Measurements from ENCODE around the gene MIA2.
A peak's percentile ranks its signal among the peaks of the same experiment; 100 is the strongest.
"Not testable (repeated sequence)": the region's sequence is repeated elsewhere in the genome, so short reads cannot be mapped to it uniquely, and the experiment has no call there.

Gene MIA2

DNA sequence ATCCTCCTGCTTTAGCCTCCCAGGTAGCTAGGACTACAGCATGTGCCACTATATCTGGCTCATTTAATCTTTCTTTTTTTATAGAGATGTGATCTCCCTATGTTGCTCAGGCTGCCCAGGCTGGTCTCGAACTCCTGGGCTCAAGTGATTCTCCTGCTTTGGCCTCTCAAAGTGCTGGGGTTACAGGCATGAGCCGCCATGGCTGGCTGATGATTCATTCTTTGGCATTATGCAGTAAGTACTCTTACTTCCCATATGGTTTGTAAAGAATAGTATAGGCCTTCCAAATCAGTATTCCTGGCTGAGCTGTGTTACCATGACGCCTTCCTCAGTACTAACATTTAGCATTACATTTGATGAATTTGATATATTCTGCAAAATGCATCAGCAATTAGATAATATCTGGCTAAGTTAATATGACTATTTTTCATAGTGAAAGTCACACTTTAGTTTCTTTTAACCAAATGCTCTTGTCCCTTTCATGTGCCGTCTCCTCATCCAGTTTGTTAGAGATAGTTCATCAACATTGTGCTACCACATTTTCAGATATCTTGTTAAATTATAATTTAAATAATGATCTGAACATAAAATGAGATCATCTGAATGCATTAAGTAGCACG, 3.2 kb upstream of the MIA2 start:
- DNase-seq, result no peak

DNA sequence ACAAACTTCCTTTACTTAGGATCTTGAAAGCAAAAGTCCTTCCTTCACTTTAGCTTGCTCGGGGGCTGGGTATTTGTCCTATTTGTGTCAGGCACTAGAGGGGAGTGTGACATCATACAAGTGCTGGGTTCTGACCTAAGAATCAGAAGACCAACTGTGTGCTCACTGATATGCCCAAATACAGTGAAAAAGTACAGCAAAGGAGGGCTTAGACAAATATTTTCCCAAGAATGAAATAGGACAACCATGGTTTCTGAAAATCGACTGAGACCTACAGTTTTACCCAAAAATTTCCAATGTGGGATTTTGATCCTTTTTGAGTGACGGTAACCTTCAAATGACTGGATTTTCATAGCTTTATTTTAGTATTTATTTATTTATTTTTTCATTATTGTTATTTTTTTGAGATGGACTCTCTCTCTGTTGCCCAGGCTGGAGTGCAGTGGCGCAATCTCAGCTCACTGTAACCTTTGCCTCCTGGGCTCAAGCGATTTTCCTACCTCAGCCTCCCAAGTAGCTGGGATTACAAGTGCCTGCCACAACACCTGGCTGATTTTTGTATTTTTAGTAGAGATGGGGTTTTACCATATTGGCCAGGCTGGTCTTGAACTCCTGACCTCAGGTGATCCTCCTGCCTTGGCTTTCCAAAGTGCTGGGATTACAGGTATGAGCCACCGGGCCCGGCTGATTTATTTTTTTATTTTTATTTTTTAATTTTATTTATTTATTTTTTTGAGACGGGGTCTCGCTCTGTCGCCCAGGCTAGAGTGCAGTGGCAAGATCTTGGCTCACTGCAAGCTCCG, 1.8 kb upstream of the MIA2 start:
- not testable (repeated sequence) for DNase-seq

DNA sequence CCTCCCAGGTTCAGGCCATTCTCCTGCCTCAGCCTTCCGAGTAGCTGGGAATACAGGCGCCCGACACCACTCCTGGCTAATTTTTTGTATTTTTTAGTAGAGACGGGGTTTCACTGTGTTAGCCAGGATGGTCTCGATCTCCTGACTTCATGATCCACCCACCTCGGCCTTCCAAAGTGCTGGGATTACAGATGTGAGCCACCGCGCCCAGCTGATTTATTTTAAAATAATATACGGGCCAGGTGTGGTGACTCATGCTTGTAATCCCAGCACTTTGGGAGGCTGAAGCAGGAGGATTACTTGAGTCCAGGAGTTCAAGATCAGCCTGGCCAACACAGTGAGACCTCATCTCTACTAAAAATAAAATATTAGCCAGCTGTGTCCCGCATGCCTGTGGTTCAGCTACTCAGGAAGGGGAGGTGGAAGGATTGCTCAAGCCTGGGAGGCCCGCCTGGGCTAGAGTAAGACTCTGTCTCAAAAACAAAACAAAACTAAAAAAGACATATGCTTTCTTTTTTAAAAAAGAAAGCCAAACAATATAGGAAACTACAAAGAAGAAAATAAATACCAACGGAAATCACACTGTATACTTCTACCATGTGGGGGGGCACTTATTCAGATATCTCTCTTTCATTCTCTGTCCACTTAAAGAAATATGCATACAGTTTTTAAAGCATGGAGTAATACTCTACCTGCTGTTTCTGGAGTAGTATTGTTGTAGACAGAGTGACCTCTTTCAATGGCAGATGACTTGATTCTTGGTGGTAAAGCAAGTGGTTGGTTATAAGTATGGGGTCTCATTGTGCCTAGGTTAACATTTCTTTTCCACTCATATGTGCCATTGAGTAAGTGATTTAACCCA, 930 bp upstream of the MIA2 start:
- DNase-seq, result no peak

DNA sequence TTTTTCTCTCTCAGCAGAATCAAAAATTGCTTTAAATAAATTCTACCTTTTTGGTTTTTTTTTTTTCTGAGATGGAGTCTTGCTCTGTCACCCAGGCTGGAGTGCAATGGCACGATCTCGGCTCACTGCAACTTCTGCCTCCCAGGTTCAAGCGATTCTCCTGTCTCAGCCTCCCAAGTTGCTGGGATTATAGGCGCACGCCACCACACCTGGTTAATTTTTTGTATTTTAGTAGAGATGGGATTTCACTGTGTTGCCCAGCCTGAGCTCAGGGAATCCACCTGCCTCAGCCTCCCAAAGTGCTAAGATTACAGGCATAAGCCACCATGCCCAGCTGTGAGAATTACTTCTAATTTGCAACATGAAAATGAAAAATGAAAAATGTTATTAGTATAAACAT, 1.3 kb downstream of the MIA2 start:
- DNase-seq, result not testable (repeated sequence)

DNA sequence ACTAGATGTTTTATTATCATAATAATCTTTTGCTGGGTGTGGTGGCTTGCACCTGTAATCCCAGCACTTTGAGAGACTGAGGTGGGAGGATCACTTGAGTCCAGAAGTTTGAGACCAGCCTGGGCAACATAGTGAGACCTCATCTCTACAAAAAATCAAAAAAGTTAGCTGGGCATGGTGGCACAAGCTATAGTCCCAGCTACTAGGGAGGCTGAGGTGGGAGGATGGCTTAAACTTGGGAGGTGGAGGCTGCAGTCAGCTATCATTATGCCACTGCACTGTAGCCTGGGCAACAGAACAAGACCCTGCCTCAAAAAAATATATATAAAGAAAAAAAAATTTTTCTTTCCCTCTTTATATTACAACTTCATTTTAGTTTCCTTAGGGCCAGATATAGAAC, 1.8 kb downstream of the MIA2 start:
- not testable (repeated sequence) for DNase-seq

DNA sequence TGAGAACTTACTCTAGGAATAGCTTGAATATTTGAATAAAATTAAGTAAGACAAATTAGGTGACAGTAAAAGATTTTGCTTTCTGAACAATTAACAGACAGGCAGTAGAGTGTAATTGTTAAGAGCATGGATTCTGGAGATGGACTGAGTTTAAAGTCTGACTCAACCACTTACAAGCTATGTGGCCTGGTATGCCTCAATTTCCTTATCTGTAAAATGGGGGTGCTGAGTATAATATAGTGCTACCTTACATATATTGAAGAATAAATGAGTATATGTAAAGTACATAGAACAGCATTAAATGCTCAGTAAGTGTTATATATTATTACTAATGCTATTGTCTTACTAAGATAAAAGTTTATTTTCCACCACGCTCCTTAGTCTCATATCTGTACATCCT, 7.1 kb downstream of the MIA2 start:
- DNase-seq, result no peak

DNA sequence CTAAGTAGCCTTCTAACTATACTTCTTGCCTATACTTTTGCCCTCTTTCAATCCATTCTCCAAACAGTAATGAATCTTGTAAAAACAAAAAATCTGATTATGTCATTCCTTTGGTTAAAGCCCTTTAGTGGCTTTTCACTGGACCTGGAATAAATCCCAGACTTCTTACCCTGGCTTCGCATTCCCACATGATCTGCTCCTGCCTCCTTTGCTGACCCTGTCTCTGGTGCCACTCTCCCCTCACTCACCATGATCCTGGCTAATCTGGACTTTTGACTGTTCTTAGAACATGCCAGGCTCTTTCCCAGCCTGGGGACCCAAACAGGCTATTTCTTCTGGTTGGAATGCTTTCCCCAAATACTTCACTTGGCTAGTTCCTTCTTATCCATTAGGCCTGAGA, 7.9 kb downstream of the MIA2 start:
- no peak for DNase-seq

DNA sequence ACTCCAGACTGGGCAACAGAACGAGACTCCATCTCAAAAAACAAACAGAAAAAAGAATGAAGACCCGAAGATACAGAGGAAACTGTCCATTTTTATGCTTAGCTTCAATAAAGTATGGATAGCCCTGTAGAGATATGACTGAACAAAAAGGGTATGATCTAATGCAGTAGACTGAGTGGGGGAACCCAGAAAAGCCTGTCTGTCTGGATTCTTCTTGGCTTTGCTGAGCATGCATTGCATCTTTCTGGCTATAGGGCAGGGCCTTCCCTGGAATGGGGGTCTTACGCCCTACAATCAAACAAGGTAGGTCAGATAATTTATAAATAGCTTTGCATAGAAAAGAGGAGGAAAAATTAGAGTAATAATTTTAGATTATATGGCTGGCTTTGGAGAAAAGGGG, 10.1 kb downstream of the MIA2 start:
- DNase-seq, result no peak

DNA sequence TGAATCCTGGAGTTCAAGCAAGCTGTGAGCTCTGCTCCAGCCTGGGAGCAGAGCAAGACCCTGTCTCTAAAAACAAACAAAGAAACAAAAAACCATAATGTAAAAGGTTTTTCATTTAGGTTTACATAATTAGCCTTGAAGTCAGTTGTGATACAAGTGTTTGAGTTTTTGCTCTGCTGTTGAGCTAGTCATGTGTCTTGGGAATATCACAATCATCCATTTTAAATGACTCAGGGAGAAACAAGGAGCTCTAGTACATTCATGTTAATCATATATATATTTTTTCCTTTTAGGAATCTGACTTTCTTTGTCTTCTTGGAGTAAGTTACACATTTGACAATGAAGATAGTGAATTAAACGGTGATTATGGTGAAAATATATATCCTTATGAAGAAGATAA, 12.9 kb downstream of the MIA2 start:
- DNase-seq, result no peak

DNA sequence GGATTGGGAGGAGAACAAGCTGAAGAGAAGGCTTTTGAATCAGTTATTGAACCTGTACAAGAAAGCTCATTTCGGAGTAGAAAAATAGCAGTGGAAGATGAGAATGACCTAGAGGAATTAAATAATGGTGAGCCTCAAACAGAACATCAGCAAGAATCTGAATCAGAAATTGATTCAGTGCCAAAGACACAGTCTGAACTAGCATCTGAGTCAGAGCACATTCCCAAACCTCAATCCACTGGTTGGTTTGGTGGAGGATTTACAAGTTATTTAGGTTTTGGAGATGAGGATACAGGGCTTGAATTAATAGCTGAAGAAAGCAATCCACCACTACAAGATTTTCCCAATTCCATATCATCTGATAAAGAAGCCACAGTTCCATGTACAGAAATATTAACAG, 13.5 kb downstream of the MIA2 start:
- no peak for DNase-seq

DNA sequence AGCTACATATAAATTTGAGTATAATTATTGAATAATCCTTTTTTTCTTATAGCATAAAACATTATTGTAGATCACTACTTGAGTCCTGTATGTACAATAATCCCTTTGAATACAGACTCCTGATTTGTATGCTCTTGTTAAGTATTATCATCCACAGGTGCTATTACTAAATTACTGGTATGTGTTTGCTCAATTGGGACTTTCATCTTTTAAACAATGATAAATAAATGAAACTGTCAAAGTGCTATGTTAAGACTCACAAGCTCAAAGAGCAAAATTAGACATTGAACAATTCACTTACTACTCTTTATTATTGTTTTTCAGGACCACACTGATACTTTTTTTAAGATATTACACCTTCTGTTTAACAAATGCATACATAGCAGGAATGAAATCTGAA, 17.8 kb downstream of the MIA2 start:
- DNase-seq, result no peak

DNA sequence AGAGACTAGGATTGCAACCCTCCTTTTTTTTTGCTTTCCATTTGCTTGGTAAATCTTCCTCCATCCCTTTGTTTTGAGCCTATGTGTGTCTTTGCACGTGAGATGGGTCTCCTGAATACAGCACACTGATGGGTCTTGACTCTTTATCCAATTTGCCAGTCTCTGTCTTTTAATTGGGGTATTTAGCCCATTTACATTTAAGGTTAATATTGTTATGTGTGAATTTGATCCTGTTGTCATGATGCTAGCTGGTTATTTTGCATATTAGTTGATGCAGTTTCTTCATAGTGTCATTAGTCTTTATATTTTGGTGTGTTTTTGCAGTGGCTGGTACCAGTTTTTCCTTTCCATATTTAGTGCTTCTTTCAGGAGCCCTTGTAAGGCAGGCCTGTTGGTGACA, 23.7 kb downstream of the MIA2 start:
- DNase-seq, result not testable (repeated sequence)

DNA sequence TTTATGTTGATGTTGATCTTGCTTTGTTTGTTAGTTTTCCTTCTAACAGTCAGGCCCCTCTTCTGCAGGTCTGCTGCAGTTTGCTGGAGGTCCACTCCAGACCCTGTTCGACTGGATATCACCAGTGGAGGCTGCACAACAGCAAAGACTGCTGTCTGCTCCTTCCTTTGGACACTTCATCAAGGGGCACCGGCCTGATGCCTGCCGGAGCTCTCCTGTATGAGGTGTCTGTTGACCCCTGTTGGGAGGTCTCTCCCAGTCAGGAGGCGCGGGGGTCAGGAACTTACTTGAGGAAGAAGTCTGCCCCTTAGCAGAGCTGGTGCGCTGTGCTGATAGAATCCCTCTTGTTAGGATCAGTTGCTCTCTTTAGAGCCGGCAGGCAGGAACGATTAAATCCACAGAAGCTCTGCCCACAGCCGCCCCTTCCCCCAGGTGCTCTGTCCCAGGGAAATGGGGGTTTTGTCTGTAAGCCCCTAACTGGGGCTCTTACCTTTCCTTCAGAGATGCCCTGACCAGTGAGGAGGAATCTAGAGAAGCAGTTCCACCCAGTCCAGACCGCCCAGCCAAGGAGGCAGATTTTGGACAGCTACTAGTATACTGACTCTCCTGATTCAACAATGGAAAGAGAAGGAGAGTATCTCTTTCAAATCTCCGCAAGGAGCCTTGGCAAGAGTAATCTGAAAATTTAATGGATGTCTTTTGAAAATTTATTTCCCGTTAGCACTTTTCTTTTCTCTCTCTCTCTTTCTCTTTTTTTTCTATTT, 25.2 kb downstream of the MIA2 start:
- no peak for DNase-seq

DNA sequence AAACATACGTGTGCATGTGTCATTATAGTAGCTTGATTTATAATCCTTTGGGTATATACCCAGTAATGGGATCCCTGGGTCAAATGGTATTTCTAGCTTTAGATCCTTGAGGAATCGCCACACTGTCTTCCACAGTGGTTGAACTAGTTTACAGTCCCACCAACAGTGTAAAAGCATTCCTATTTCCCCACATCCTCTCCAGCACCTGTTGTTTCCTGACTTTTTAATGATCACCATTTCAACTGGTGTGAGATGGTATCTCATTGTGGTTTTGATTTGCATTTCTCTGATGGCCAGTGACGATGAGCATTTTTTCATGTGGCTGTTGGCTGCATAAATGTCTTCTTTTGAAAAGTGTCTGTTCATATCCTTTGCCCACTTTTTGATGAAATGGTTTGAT, 26.4 kb downstream of the MIA2 start:
- DNase-seq, result not testable (repeated sequence)

DNA sequence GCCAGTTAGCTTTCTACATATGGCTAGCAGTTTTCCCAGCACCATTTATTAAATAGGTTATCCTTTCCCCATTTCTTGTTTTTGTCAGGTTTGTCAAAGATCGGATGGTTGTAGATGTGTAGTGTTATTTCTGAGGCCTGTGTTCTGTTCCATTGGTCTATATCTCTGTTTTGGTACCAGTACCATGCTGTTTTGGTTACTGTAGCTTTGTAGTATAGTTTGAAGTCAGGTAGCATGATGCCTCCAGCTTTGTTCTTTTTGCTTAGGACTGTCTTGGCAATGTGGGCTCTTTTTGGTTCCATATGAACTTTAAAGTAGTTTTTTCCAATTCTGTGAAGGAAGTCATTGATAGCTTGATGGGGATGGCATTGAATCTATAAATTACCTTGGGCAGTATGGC, 28.5 kb downstream of the MIA2 start:
- DNase-seq, result not testable (repeated sequence)

DNA sequence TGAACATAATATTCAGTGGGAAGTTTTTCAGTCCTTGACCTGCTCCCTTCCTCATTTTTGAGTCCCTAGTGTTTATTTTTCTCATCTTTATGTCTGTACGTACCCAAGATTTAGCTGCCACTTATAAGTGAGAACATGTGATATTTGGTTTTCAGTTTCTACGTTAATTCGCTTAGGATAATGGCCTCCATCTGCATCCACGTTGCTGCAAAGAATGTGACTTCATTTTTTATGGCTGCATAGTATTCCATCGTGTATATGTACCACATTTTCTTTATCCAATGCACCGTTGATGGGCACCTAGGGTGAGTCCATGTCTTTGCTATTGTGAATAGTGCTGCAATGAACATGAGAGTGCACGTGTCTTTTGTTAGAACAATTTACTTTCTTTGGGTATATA, 30.3 kb downstream of the MIA2 start:
- no peak for DNase-seq

DNA sequence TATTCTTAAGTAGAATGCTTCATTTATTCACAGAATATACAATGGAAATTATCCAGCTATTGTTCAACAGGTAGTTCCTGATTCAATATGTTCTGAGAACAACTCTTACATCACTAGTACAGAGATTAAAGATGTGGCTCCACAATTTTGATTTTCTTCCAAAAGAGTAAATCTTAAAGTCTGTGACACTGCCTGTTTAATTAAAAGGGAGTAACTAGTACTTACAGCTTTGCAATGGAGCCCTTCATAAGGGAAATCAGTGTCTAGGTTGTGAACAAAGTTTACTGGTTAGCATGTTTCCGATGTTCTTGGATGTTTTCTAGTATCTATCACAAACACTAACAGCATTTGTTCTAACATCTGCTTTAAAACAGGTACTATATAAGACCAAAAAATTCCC, 30.8 kb downstream of the MIA2 start:
- no peak for DNase-seq

DNA sequence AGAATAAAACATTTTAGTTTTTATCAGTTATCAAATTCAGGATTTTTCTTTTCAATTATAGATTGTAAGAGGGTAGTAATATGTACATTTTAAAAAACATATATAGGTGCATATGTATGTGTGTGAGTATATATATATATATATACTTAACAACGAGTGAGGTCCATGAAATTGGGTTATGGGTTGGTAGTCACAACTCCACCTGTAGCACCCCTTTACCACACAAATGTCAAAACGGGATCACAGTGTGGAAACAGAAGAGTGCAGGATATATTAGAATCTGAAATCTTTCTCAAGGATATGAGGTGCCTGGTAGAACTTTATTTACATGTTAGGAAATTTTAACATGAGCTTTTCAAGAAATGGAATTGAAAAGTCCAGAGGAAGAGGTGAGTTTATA, 31.3 kb downstream of the MIA2 start:
- no peak for DNase-seq

DNA sequence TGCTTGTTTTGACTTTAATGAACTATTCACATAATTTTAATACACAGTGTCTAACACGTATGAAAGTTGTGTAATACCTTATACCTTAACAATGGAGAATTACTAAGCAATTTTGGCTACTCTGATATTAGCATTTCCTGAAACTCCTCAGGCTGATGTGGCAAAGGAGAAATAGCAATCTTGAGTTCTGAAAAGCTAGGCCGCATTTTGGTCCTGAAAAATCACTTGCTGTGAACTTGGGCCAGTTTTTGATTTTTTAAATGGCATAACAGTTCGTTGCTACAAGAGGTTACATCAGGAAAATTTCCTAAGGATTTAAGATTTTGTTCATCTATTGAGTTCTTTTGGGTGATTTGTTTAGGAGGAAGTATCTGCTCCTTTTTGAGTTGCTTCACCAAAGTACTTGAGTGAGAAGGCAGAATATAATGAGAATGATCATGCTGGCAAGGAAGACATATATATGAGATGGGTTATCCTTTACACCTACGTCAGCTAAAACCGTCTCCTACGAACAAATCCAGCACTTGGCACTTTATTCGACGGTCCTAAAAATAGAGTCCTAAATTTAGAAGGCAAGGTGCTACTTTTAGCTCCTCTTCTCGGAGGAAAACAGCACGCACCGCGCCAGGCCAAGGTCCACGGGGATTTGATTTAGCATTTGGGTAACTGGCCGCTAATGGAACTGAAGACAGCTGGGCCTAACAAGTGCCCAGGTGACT, 32.2 kb downstream of the MIA2 start:
- DNase-seq, result no peak

DNA sequence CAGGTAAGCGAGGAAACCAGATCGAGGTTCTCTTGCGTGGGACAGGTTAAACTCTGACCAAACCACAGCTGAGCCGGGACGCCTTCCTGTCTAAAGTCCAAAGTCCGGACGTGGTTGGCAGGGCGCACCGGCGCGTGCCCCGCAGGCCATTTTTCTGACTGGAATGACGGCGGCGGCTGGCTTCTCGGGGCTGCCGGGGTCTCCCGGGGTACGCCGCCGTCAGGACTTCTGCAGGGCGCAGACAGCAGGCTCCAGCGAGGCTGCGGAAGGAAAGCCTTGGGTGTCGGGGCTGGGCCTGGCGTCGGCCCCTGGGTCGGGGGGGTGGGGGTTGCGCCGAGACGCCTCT, 32.8 kb downstream of the MIA2 start:
- DNase-seq, result no peak

DNA sequence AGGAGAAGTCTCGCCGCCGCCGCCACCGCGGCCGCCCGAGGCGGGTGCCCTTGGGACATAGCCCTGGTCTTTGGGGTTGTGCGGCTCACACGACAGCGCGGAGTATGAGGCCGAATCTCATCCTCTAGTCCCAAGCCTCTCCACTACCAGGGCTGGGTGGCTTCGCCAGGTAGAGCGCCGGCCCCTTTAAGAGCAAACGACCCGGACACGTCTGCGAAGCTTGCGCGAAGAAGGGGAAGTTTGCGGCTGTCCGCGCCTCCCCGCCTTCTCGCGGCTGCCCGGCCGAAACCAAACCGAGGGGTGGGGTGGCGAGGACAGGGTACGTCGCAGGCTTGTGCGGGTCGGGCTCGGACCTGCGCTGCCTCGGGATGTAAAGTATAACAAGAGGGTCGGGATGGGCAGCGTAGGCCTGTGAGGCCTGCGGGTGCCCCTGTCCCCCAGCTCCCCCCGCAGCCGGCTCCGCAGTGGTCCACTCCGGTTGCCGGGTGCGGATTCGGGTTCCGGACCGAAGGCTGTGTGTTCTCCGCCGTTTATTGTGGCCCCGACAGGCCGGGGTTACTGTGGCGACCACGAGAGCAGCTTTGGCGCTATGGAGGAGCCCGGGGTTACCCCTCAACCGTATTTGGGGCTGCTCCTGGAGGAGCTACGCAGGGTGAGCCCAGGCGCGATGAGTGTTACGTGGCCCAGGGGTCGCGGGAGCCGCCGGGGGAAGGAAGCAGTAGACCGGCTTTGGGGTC, 33.3 kb downstream of the MIA2 start:
- peak; percentile 65 for DNase-seq

DNA sequence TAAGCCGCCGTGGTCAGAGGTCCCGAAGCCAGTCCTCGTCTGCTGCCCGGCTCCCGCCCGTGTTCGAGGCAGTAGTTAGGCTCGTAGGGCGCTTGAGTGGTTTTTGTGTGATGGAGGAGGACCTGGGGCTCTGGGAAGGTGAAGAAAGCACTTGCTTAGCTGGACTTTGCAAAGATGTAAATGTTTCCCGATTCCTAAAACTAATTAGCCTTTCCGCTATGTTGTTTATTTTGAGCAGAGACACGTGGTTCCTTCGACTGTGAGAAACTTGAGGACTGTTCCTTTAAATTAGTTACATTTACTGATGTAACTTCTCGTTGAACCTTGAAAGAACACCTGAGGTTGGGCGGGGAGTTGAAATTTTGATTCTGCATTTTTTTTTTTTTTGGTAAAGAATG, 33.9 kb downstream of the MIA2 start:
- DNase-seq, result no peak

All from DMS153 (cell line).